Endothelial cell of umbilical vein (primary cell): Measurements from ENCODE around the gene RAB11FIP3. TPM values are rescaled to one million over a fixed set of nuclear protein-coding genes. Genes with fewer than 3 reads are reported as not detected.

ENCODE experiments used
- BruUV-seq: library from RNA; stranded (reverse); fragments of 400-500 nt; replicated peaks from 2 replicates; lab custom pipeline; 2021; lab: Mats Ljungman, UMichigan
- CTCF ChIA-PET: fragments of 300-600, 350-600 bp; sonication (Branson Sonifier 250); formaldehyde crosslinking; loops from one replicate; lab custom pipeline; 2021; ENCODE audit warnings: antibody characterized with exemption, inconsistent platforms; lab: Charles Lee
- POLR2A ChIA-PET: fragments of 300-600, 350-600 bp; sonication (Branson Sonifier 250); formaldehyde crosslinking; loops from one replicate; lab custom pipeline; 2021; ENCODE audit warnings: antibody characterized with exemption, inconsistent platforms; lab: Charles Lee
- DNase-seq: peaks from one replicate; pipeline ENCODE4 v3.0.0-alpha.2; 2011; ENCODE audit warnings: low read depth, low spot score
- FAIRE-seq: peaks from 2 replicates; lab custom pipeline; 2011; peaks lifted over from hg19 to GRCh38; lab: Jason Lieb, UNC
- H2AFZ ChIP-seq: 2 replicates; pipeline ENCODE4 v1.6.0; 2012; ENCODE audit warnings: low read depth, low read length, control low read depth, inconsistent platforms
- H3K27ac ChIP-seq: 2 replicates; pipeline ENCODE4 v1.5.1; 2011; ENCODE audit warnings: low read depth, mild to moderate bottlenecking, control low read depth, low read length, moderate library complexity; ENCODE audit not compliant: insufficient read depth
- H3K27me3 ChIP-seq, 2 experiments: 2 replicates each; pipeline versions ENCODE4 v1.6.0 to v1.6.1; 2011; ENCODE audit warnings: low read length in 2 of 2, mixed read lengths in 1 of 2; ENCODE audit not compliant: control insufficient read depth in 2 of 2, insufficient read depth in 2 of 2
- H3K36me3 ChIP-seq, 2 experiments: 2 replicates in 1 of 2; 3 replicates in 1 of 2; pipeline ENCODE4 v1.5.1; 2011; ENCODE audit warnings: low read length in 2 of 2, mild to moderate bottlenecking in 1 of 2, moderate library complexity in 1 of 2; ENCODE audit not compliant: control insufficient read depth in 2 of 2, insufficient read depth in 2 of 2; ENCODE audit errors: extremely low read depth in 1 of 2
- H3K4me1 ChIP-seq: 3 replicates; pipeline ENCODE4 v1.5.1; 2011; ENCODE audit warnings: mild to moderate bottlenecking, low read length; ENCODE audit not compliant: control insufficient read depth, insufficient read depth; ENCODE audit errors: extremely low read depth
- H3K4me2 ChIP-seq: 2 replicates; pipeline ENCODE4 v1.6.1; 2011; ENCODE audit warnings: low read length, control low read depth, mixed read lengths; ENCODE audit not compliant: insufficient read depth
- H3K4me3 ChIP-seq, 3 experiments: fragments of 200-600 bp in 1 of 3; sonication (generic), shearing (Covaris generic) in 1 of 3; replicated peaks in 1 of 3; 2 replicates each; pipeline ENCODE4 v1.5.1; 2011 to 2016; ENCODE audit warnings: control low read depth in 3 of 3, low read length in 3 of 3, mild to moderate bottlenecking in 2 of 3, inconsistent platforms in 1 of 3, low read depth in 1 of 3, moderate library complexity in 1 of 3; ENCODE audit not compliant: insufficient read depth in 1 of 3
- H3K79me2 ChIP-seq: 2 replicates; pipeline ENCODE4 v1.6.0; 2012; ENCODE audit warnings: low read length, inconsistent platforms; ENCODE audit not compliant: control insufficient read depth, insufficient read depth
- H3K9ac ChIP-seq: replicated peaks from 2 replicates; pipeline ENCODE3; 2011; ENCODE audit warnings: low read length, control low read depth; ENCODE audit not compliant: insufficient read depth; ENCODE audit errors: extremely low read depth
- H3K9me1 ChIP-seq: replicated peaks from 3 replicates; pipeline ENCODE4 v1.6.0; 2011; ENCODE audit warnings: mild to moderate bottlenecking, low read length; ENCODE audit not compliant: control insufficient read depth, insufficient read depth; ENCODE audit errors: extremely low read depth
- H3K9me3 ChIP-seq: replicated peaks from 2 replicates; pipeline ENCODE4 v1.5.1; 2012; ENCODE audit warnings: low read length, inconsistent platforms; ENCODE audit not compliant: control insufficient read depth, insufficient read depth
- H4K20me1 ChIP-seq: replicated peaks from 2 replicates; pipeline ENCODE3; 2011; ENCODE audit warnings: mild to moderate bottlenecking, low read length; ENCODE audit not compliant: control insufficient read depth, insufficient read depth; ENCODE audit errors: extremely low read depth
- CTCF ChIP-seq, 2 donors: IDR thresholded peaks; 1 replicate in 1 of 2; 2 replicates in 1 of 2; pipeline ENCODE4 v1.5.1; 2011; ENCODE audit warnings: low read length in 2 of 2, mild to moderate bottlenecking in 2 of 2, moderate library complexity in 2 of 2, control low read depth in 1 of 2, inconsistent platforms in 1 of 2, low read depth in 1 of 2; ENCODE audit not compliant: insufficient read depth in 1 of 2; ENCODE audit errors: extremely low read depth in 1 of 2
- EZH2 ChIP-seq: IDR thresholded peaks from 2 replicates; pipeline ENCODE4 v1.6.1; 2012; ENCODE audit warnings: borderline replicate concordance, low read depth, mild to moderate bottlenecking, moderate library complexity, low read length, inconsistent platforms; ENCODE audit not compliant: severe bottlenecking
- FOS ChIP-seq: IDR thresholded peaks from 2 replicates; pipeline ENCODE4 v1.6.1; 2011; ENCODE audit warnings: mild to moderate bottlenecking, low read length, moderate library complexity, borderline replicate concordance; ENCODE audit not compliant: insufficient read depth
- GATA2 ChIP-seq: IDR thresholded peaks from 2 replicates; pipeline ENCODE4 v1.7.0; 2011; ENCODE audit warnings: low read depth, mild to moderate bottlenecking, moderate library complexity, mixed read lengths, low read length; ENCODE audit not compliant: insufficient read length, insufficient read depth
- JUN ChIP-seq: IDR thresholded peaks from 2 replicates; pipeline ENCODE4 v1.6.1; 2011; ENCODE audit warnings: borderline replicate concordance, low read depth; ENCODE audit not compliant: insufficient read length, insufficient read depth
- MYC ChIP-seq: IDR thresholded peaks from one replicate; pipeline ENCODE4 v1.6.1; 2011; ENCODE audit warnings: mild to moderate bottlenecking, low read depth, low read length
- POLR2A ChIP-seq: IDR thresholded peaks from 2 replicates; pipeline ENCODE4 v1.6.1; 2012; ENCODE audit warnings: low read depth, mild to moderate bottlenecking, control low read depth, low read length
- POLR2AphosphoS5 ChIP-seq: IDR thresholded peaks from 2 replicates; pipeline ENCODE4 v1.6.1; 2012; ENCODE audit warnings: low read depth, mild to moderate bottlenecking, control low read depth, low read length, moderate library complexity; ENCODE audit not compliant: insufficient read depth
- dilution Hi-C: fragments of 300-500 bp; cut with MboI; formaldehyde crosslinking; loops from one replicate; pipeline ENCODE4 v1.15.0; 2019; ENCODE audit warnings: low sequenced_read_pairs; ENCODE audit not compliant: extremely low pct_ligation_motif_present
- intact Hi-C: fragments of 100-400 bp; cut with micrococcal nuclease; formaldehyde crosslinking; loops from one replicate; pipeline ENCODE4 v1.10.0; 2022
- polyA plus RNA-seq, 4 experiments: library from polyadenylated mRNA; depleted of rRNA in 3 of 4; stranded (reverse) in 3 of 4; unstranded in 1 of 4; fragments of >200 nt; gene quantifications; 2 replicates each; pipeline versions ENCODE4 v1.2.1 to v1.2.3, GENCODE V29; 2011 to 2012; ENCODE audit warnings: missing spikeins in 1 of 4
- total RNA-seq: library from RNA; stranded (reverse); gene quantifications from 2 replicates; pipeline ENCODE4 v1.2.3, GENCODE V29; 2021

Gene RAB11FIP3
- total and polyA plus RNA-seq, 2 donors (not counting 3 experiments of a cell fraction or from before 2014, with no cell fraction given) = 20.5 to 75.9 TPM

DNA sequence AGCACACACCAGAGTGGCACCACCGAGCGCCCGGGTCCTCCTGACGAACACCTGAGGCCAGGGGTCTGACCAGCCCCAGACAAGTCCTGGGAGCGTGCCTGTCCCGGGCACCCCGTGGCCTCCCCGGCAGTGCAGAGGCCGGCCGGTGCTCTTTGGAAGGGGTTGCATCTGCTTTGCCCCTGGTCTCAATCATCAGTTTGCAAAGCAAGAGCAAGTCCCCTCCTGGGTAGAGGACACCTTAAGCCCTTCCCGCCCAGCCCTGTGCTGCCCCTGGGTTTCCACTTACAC is 90.4 kb downstream of the RAB11FIP3 start:
- TF ChIP-seq POLR2AphosphoS5 (no peak), MYC (no peak), GATA2 (no peak), POLR2A (no peak), JUN (no peak), CTCF (IDR thresholded peaks at IDR 0.05; ENCODE audit: extremely low read depth in 1 of 2, insufficient read depth in 1 of 2, low read depth in 1 of 2, low read length in 2 of 2) (no peak), EZH2 (no peak), FOS (no peak)
- Histone ChIP-seq H3K4me2 (no peak overlapping the region), H3K9ac (no peak overlapping the region), H3K36me3 (peaks cover 0 to 16% of the 10 kb centered on the region in 2 experiments), H3K27me3 (no peaks in the 10 kb centered on the region), H3K4me3 (no peak overlapping the region), H3K79me2 (no peaks in the 10 kb centered on the region), H4K20me1 (no peaks in the 10 kb centered on the region), H2AFZ (no peak overlapping the region), H3K4me1 (no peaks in the 10 kb centered on the region), H3K9me1 (no peaks in the 10 kb centered on the region), H3K9me3 (no peaks in the 10 kb centered on the region), H3K27ac (no peak overlapping the region)
- POLR2A ChIA-PET = no interaction called here
- intact Hi-C loops (no loop called here), dilution Hi-C loops (no loop called here)
- BruUV-seq = no TSS peak
- no peak for DNase-seq
- CTCF ChIA-PET = no interaction called here
- no peak for FAIRE-seq
